K562 (cell line): ENCODE results near the gene ATXN7L2. TPM values are rescaled to one million over a fixed set of nuclear protein-coding genes. Genes with fewer than 3 reads are reported as not detected.

Experiments used
- ATAC-seq: fragments of 200-7000 bp; cut with Tn5 transposase; 3 replicates; pipeline ENCODE4 v1.9.1; 2020; ENCODE audit warnings: moderate library complexity
- BruUV-seq: library from RNA; stranded (reverse); fragments of 400-500 nt; replicated peaks from 2 replicates; lab custom pipeline; 2021; lab: Mats Ljungman, UMichigan
- CTCF ChIA-PET: fragments of 300-600 bp; formaldehyde crosslinking; extraction: SDS; loops from one replicate; lab custom pipeline; 2021; ENCODE audit warnings: low intra/inter-chr PET ratio; lab: Yijun Ruan, JAX
- POLR2A ChIA-PET: fragments of 300-600, 350-650 bp; sonication (Branson Sonifier 250); formaldehyde crosslinking; extraction: SDS; loops from one replicate; lab custom pipeline; 2021; ENCODE audit warnings: antibody characterized with exemption, inconsistent platforms; lab: Yijun Ruan, JAX
- DNase-seq, 4 experiments: peaks; one replicate each; pipeline versions ENCODE4 v3.0.0 to v3.0.0-alpha.2; 2011 to 2018; ENCODE audit warnings: low spot score in 3 of 4, mixed read lengths in 3 of 4; ENCODE audit errors: extremely low read depth in 1 of 4
- FAIRE-seq: peaks from 2 replicates; lab custom pipeline; 2011; peaks lifted over from hg19 to GRCh38; lab: Jason Lieb, UNC
- H2AFZ ChIP-seq: 2 replicates; pipeline ENCODE4 v1.6.0; 2011; ENCODE audit warnings: low read depth, low read length, control low read depth, inconsistent platforms
- H3K27ac ChIP-seq: fragments of 200-600 bp; 3 replicates; pipeline ENCODE4 v1.8.0; 2011; ENCODE audit warnings: low read depth, mild to moderate bottlenecking, control low read depth, inconsistent platforms, low read length, moderate library complexity, mixed read lengths; ENCODE audit errors: extremely low read depth
- H3K27me3 ChIP-seq, 2 experiments: fragments of 300-600 bp in 1 of 2; 2 replicates in 1 of 2; 3 replicates in 1 of 2; pipeline versions ENCODE4 v1.6.0 to v1.8.0; 2011; ENCODE audit warnings: inconsistent platforms in 2 of 2, low read length in 2 of 2, mild to moderate bottlenecking in 1 of 2, mixed read lengths in 1 of 2, moderate library complexity in 1 of 2; ENCODE audit not compliant: control insufficient read depth in 2 of 2, insufficient read depth in 2 of 2
- H3K36me3 ChIP-seq: fragments of 300-600 bp; 3 replicates; pipeline ENCODE4 v1.8.0; 2011; ENCODE audit warnings: mild to moderate bottlenecking, low read length, inconsistent platforms; ENCODE audit not compliant: control insufficient read depth, insufficient read depth
- H3K4me1 ChIP-seq, 2 experiments: fragments of 200-600 bp in 1 of 2; replicated peaks in 1 of 2; 2 replicates in 1 of 2; 3 replicates in 1 of 2; pipeline versions ENCODE4 v1.5.1 to v1.8.0; 2011; ENCODE audit warnings: inconsistent platforms in 2 of 2, low read length in 2 of 2, mild to moderate bottlenecking in 1 of 2, mixed read lengths in 1 of 2, moderate library complexity in 1 of 2; ENCODE audit not compliant: control insufficient read depth in 2 of 2, insufficient read depth in 2 of 2
- H3K4me2 ChIP-seq: 2 replicates; pipeline ENCODE4 v1.6.1; 2011; ENCODE audit warnings: low read length, control low read depth, inconsistent platforms, mixed read lengths; ENCODE audit not compliant: insufficient read depth
- H3K4me3 ChIP-seq: fragments of 200-600 bp; sonication (generic), shearing (Covaris generic); 2 replicates; pipeline ENCODE4 v1.5.1; 2016; ENCODE audit warnings: control low read depth, inconsistent platforms
- H3K79me2 ChIP-seq: fragments of 200-600 bp; 3 replicates; pipeline ENCODE4 v1.8.0; 2011; ENCODE audit warnings: low read length, inconsistent platforms; ENCODE audit not compliant: control insufficient read depth, insufficient read depth
- H3K9ac ChIP-seq, 2 experiments: 2 replicates each; pipeline versions ENCODE4 v1.6.0 to v1.6.1; 2011; ENCODE audit warnings: low read depth in 2 of 2, low read length in 2 of 2, control low read depth in 1 of 2, inconsistent platforms in 1 of 2, mild to moderate bottlenecking in 1 of 2, mixed read lengths in 1 of 2; ENCODE audit not compliant: insufficient read depth in 1 of 2
- H3K9me1 ChIP-seq: one replicate; pipeline ENCODE4 v1.6.0; 2011; ENCODE audit warnings: inconsistent platforms, mild to moderate bottlenecking, low read length, moderate library complexity; ENCODE audit not compliant: control insufficient read depth, insufficient read depth
- H3K9me3 ChIP-seq: replicated peaks from 2 replicates; pipeline ENCODE4 v1.5.1; 2011; ENCODE audit warnings: low read depth, low read length, inconsistent platforms; ENCODE audit not compliant: control insufficient read depth, insufficient read depth
- H4K20me1 ChIP-seq: replicated peaks from 2 replicates; pipeline ENCODE4 v1.6.1; 2011; ENCODE audit warnings: low read length, inconsistent platforms, mixed read lengths; ENCODE audit not compliant: control insufficient read depth, insufficient read depth
- BRCA1 ChIP-seq, 2 experiments: fragments of 450-650 bp in 1 of 2; sonication (generic) in 1 of 2; formaldehyde crosslinking in 1 of 2; IDR thresholded peaks; 2 replicates each; pipeline versions ENCODE4 v1.5.0 to v1.6.1; 2017 to 2020; ENCODE audit warnings: mild to moderate bottlenecking in 1 of 2, missing genetic modification reagents in 1 of 2
- FOXA3 ChIP-seq, 2 experiments: fragments of 450-650 bp in 1 of 2; sonication (generic) in 1 of 2; formaldehyde crosslinking; IDR thresholded peaks in 1 of 2; conservative IDR thresholded peaks in 1 of 2; 2 replicates each; pipeline versions ENCODE4 v1.4.0 to v1.8.0; 2020 to 2022; ENCODE audit warnings: mild to moderate bottlenecking in 2 of 2, missing genetic modification reagents in 1 of 2
- NRF1 ChIP-seq, 2 experiments: fragments of 450-650 bp; IDR thresholded peaks in 1 of 2; conservative IDR thresholded peaks in 1 of 2; 2 replicates each; pipeline ENCODE4 v1.6.1; 2014; ENCODE audit warnings: mild to moderate bottlenecking in 2 of 2
- POLR2B ChIP-seq: fragments of 450-650 bp; IDR thresholded peaks from 2 replicates; pipeline ENCODE4 v1.6.1; 2018; ENCODE audit warnings: low read depth; ENCODE audit not compliant: partially characterized antibody
- SAFB2 ChIP-seq: fragments of 200-400 bp; formaldehyde crosslinking; IDR thresholded peaks from 2 replicates; pipeline ENCODE4 v1.6.1; 2018; ENCODE audit warnings: borderline replicate concordance, low read length, low read depth, moderate library complexity; ENCODE audit not compliant: severe bottlenecking
- SMARCB1 ChIP-seq: IDR thresholded peaks from 2 replicates; pipeline ENCODE4 v1.6.1; 2011; ENCODE audit warnings: improper control_type of control experiment, low read depth; ENCODE audit not compliant: insufficient read length
- TEAD2 ChIP-seq: fragments of 450-650 bp; IDR thresholded peaks from 2 replicates; pipeline ENCODE4 v1.6.1; 2016; ENCODE audit warnings: missing genetic modification characterization, control low read depth, missing compliant biosample characterization
- XRCC4 ChIP-seq: IDR thresholded peaks from one replicate; pipeline ENCODE4 v1.6.1; 2011; ENCODE audit not compliant: insufficient read depth, insufficient read length; ENCODE audit errors: extremely low read depth
- WGBS: fragments of 100-300 bp; shearing (Covaris generic); methylation state at CpG from one replicate; pipeline ENCODE4 v1.1.6; 2016; ENCODE audit warnings: low coverage, mixed read lengths; ENCODE audit not compliant: insufficient coverage; ENCODE audit errors: missing lambda C conversion rate; 5-methylcytosine and 5-hydroxymethylcytosine counted together
- in situ Hi-C: fragments of 300-500 bp; cut with MboI; formaldehyde crosslinking; loops from 4 replicates; pipeline ENCODE4 v1.15.0; 2018; ENCODE audit warnings: inconsistent platforms, mixed read lengths
- intact Hi-C: fragments of 100-400 bp; cut with micrococcal nuclease; formaldehyde crosslinking; loops from 2 replicates; pipeline ENCODE4 v1.14.2; 2022
- polyA plus RNA-seq, 8 experiments: library from polyadenylated mRNA; depleted of rRNA in 4 of 8; stranded (reverse) in 5 of 8; unstranded in 3 of 8; fragments of >200 nt; fragmentation: Nextera tagmentation in 2 of 8; fragmentation: Illumina TruSeq in 1 of 8; extraction: Ambion mirVana in 2 of 8; extraction: Trizol in 1 of 8; gene quantifications; 2 replicates each; pipeline versions ENCODE4 v1.2.1 to v1.2.3, GENCODE V29; 2011 to 2014; ENCODE audit warnings: inconsistent platforms in 1 of 8, missing spikeins in 1 of 8
- total RNA-seq, 7 experiments: library from RNA; depleted of rRNA in 6 of 7; stranded (reverse); fragments of >200 nt in 6 of 7; fragmentation: Illumina TruSeq in 2 of 7; extraction: Trizol in 2 of 7; gene quantifications; 2 replicates each; pipeline versions ENCODE4 v1.2.1 to v1.2.3, GENCODE V29; 2011 to 2021; ENCODE audit warnings: low replicate concordance in 1 of 7
- TF ChIP-seq, protein P1 (sequence below): fragments of 450-650 bp; IDR thresholded peaks from 2 replicates; pipeline ENCODE4 v1.6.1; 2018; ENCODE audit warnings: mild to moderate bottlenecking, low read depth; ENCODE audit not compliant: partially characterized antibody
- TF ChIP-seq, protein P2 (sequence below): IDR thresholded peaks from 2 replicates; pipeline ENCODE4 v1.6.1; 2016; ENCODE audit warnings: missing genetic modification characterization, missing compliant biosample characterization
- TF ChIP-seq, protein P3 (sequence below): fragments of 250-450 bp; sonication (Bioruptor Pico); IDR thresholded peaks from 2 replicates; pipeline ENCODE4 v1.4.0; 2020; ENCODE audit warnings: mild to moderate bottlenecking, moderate library complexity
- TF ChIP-seq, protein P4 (sequence below): fragments of 450-650 bp; IDR thresholded peaks from 2 replicates; pipeline ENCODE4 v1.6.1; 2016; ENCODE audit warnings: low read depth, mild to moderate bottlenecking, moderate library complexity

The ATXN7L2 gene
- total and polyA plus RNA-seq, 9 of the 15 experiments (the other 6 are each of a cell fraction or from before 2014, with no cell fraction given) = 0.21 to 10.4 (median 5.8) TPM

DNA sequence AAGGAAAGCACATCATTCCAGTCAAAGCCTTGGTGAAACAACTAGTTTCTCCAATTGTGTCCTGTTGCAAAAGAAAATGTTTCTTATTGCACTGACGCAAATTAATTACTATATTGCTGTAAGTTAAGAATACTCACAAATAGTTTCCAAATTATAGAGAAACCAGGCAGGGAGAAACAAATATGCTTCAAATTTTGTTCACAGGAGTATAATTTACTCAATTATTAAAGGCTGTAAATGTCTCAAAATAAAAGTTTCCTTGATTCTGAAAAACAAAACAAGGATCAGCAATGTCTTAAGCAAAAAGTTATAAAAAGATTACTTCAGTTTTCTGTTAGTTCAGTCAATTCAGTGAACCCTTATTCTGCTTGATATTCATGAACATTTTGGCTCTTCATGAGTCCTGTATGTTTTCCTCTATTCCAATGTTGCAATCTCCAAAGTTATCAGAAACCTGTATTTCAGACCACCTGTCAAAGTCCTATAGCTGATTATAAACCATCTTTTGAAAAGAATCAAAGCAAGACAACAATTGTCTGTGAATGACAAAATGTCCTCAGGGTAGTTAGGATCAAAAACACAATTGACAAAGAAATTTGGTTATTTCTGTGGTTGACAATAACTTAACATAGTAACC, 29.1 kb upstream of the ATXN7L2 start (continued):
- TF ChIP-seq, protein P1, sequence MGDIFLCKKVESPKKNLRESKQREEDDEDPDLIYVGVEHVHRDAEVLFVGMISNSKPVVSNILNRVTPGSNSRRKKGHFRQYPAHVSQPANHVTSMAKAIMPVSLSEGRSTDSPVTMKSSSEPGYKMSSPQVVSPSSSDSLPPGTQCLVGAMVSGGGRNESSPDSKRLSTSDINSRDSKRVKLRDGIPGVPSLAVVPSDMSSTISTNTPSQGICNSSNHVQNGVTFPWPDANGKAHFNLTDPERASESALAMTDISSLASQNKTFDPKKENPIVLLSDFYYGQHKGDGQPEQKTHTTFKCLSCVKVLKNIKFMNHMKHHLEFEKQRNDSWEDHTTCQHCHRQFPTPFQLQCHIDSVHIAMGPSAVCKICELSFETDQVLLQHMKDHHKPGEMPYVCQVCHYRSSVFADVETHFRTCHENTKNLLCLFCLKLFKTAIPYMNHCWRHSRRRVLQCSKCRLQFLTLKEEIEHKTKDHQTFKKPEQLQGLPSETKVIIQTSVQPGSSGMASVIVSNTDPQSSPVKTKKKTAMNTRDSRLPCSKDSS = peak; percentile 46
- TF ChIP-seq, protein P2, sequence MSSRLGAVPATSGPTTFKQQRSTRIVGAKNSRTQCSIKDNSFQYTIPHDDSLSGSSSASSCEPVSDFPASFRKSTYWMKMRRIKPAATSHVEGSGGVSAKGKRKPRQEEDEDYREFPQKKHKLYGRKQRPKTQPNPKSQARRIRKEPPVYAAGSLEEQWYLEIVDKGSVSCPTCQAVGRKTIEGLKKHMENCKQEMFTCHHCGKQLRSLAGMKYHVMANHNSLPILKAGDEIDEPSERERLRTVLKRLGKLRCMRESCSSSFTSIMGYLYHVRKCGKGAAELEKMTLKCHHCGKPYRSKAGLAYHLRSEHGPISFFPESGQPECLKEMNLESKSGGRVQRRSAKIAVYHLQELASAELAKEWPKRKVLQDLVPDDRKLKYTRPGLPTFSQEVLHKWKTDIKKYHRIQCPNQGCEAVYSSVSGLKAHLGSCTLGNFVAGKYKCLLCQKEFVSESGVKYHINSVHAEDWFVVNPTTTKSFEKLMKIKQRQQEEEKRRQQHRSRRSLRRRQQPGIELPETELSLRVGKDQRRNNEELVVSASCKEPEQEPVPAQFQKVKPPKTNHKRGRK (tag) = no peak

DNA sequence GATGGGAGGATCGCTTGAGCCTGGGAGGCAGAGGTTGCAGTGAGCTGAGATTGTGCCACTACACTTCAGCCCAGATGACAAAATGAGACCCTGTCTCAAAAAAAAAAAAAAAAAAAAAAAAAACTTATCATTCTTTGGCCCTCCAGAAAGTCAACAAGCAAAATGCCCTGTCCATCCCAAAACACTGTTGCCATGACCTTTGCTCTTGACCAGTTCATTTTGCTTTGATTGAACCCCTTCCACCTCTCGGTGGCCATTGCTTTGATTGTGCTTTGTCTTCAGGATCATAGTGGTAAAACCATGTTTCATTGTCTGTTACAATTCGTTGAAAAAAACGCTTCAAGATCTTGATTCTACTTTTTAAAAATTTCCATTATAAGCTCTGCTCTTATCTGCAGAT, 25.9 kb upstream of the ATXN7L2 start:
- no peak overlapping the region for H2AFZ ChIP-seq
- intact Hi-C loops = no loop called here
- no peaks in the 10 kb centered on the region for H4K20me1 ChIP-seq
- peaks cover 5 to 7% of the 10 kb centered on the region in 2 experiments; a peak in 4 of 5 replicates for H3K27me3 ChIP-seq
- no TSS peak for BruUV-seq
- H3K4me2 ChIP-seq = no peak overlapping the region
- no peaks in the 10 kb centered on the region for H3K9me1 ChIP-seq
- no peaks in the 10 kb centered on the region for H3K9me3 ChIP-seq
- POLR2A ChIA-PET = interaction anchor here (1.2 kb wide), 1 partner anchor 11 kb away, joined by 6 read pairs; no protein-coding TSS in a partner anchor
- CTCF ChIA-PET = no interaction called here
- in situ Hi-C loops = no loop called here
- no peaks in the 10 kb centered on the region for H3K36me3 ChIP-seq
- H3K27ac ChIP-seq = no peak overlapping the region
- no peak for ATAC-seq
- H3K79me2 ChIP-seq = no peaks in the 10 kb centered on the region
- WGBS = 3% methylated on average over 4 of the region's 4 CpGs
- no peak overlapping the region for H3K4me3 ChIP-seq
- H3K4me1 ChIP-seq = no peaks in the 10 kb centered on the region
- no peak overlapping the region for H3K9ac ChIP-seq
- FAIRE-seq = no peak
- no peak for DNase-seq
- TF ChIP-seq SAFB2 = no peak
- no peak for TF ChIP-seq TEAD2
- TF ChIP-seq XRCC4 = no peak
- TF ChIP-seq NRF1 (conservative IDR thresholded peaks at IDR 0.05 in 1 of 2, IDR thresholded peaks at IDR 0.05 in 1 of 2) = no peak
- no peak for TF ChIP-seq BRCA1 (IDR thresholded peaks at IDR 0.05)
- no peak for TF ChIP-seq BRCA1 (CRISPR knock-in tag; IDR thresholded peaks at IDR 0.05)
- TF ChIP-seq, protein P3, sequence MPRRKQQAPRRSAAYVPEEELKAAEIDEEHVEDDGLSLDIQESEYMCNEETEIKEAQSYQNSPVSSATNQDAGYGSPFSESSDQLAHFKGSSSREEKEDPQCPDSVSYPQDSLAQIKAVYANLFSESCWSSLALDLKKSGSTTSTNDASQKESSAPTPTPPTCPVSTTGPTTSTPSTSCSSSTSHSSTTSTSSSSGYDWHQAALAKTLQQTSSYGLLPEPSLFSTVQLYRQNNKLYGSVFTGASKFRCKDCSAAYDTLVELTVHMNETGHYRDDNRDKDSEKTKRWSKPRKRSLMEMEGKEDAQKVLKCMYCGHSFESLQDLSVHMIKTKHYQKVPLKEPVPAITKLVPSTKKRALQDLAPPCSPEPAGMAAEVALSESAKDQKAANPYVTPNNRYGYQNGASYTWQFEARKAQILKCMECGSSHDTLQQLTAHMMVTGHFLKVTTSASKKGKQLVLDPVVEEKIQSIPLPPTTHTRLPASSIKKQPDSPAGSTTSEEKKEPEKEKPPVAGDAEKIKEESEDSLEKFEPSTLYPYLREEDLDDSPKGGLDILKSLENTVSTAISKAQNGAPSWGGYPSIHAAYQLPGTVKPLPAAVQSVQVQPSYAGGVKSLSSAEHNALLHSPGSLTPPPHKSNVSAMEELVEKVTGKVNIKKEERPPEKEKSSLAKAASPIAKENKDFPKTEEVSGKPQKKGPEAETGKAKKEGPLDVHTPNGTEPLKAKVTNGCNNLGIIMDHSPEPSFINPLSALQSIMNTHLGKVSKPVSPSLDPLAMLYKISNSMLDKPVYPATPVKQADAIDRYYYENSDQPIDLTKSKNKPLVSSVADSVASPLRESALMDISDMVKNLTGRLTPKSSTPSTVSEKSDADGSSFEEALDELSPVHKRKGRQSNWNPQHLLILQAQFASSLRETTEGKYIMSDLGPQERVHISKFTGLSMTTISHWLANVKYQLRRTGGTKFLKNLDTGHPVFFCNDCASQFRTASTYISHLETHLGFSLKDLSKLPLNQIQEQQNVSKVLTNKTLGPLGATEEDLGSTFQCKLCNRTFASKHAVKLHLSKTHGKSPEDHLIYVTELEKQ (CRISPR knock-in tag) = no peak
- no peak for TF ChIP-seq SMARCB1
- TF ChIP-seq FOXA3 (CRISPR knock-in tag; conservative IDR thresholded peaks at IDR 0.05 in 1 of 2, IDR thresholded peaks at IDR 0.05 in 1 of 2) = no peak
- TF ChIP-seq, protein P4, sequence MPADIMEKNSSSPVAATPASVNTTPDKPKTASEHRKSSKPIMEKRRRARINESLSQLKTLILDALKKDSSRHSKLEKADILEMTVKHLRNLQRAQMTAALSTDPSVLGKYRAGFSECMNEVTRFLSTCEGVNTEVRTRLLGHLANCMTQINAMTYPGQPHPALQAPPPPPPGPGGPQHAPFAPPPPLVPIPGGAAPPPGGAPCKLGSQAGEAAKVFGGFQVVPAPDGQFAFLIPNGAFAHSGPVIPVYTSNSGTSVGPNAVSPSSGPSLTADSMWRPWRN = no peak
- no peak for TF ChIP-seq POLR2B
